H1 (cell line): ENCODE results near the gene SLC41A1. TPM values are rescaled to one million over a fixed set of nuclear protein-coding genes. Genes with fewer than 3 reads are reported as not detected.

Experiments used
- CHD7 ChIP-seq: fragments of 300-600 bp; sonication (generic); IDR thresholded peaks from 2 replicates; pipeline ENCODE4 v1.7.1; 2012; ENCODE audit warnings: low read length, moderate library complexity, mild to moderate bottlenecking, inconsistent platforms; ENCODE audit not compliant: insufficient replicate concordance
- FOSL1 ChIP-seq: IDR thresholded peaks from 2 replicates; pipeline ENCODE4 v1.6.1; 2011; ENCODE audit warnings: mild to moderate bottlenecking, low read depth, low read length, moderate library complexity; ENCODE audit not compliant: insufficient read depth
- JUN ChIP-seq: IDR thresholded peaks from 2 replicates; pipeline ENCODE4 v1.6.1; 2011; ENCODE audit warnings: low read depth, mild to moderate bottlenecking, improper control_type of control experiment, low read length
- NANOG ChIP-seq: IDR thresholded peaks from 2 replicates; pipeline ENCODE4 v1.6.1; 2011; ENCODE audit warnings: low read length, low read depth, mild to moderate bottlenecking, inconsistent platforms; ENCODE audit not compliant: insufficient read depth, poor library complexity, severe bottlenecking
- NRF1 ChIP-seq: IDR thresholded peaks from 2 replicates; pipeline ENCODE4 v1.6.1; 2011; ENCODE audit warnings: mild to moderate bottlenecking, low read depth, low read length, improper control_type of control experiment
- RNF2 ChIP-seq: fragments of 200-900, 300-1000 bp; sonication (generic); IDR thresholded peaks from 2 replicates; pipeline ENCODE4 v1.7.1; 2016; ENCODE audit warnings: borderline replicate concordance, low read depth, mild to moderate bottlenecking, antibody characterized with exemption, low read length; ENCODE audit not compliant: poor library complexity, severe bottlenecking; ENCODE audit errors: missing control alignments
- SP1 ChIP-seq: IDR thresholded peaks from 2 replicates; pipeline ENCODE4 v1.6.1; 2011; ENCODE audit warnings: low read depth, low read length
- polyA plus RNA-seq, 7 experiments: library from polyadenylated mRNA; depleted of rRNA in 3 of 7; stranded (reverse) in 5 of 7; unstranded in 2 of 7; fragments of >200 nt in 5 of 7; fragments of 200-250 nt in 2 of 7; gene quantifications; 1 replicate in 5 of 7; 2 replicates in 1 of 7; 4 replicates in 1 of 7; pipeline versions ENCODE4 v1.2.1 to v1.2.3, GENCODE V29; 2011 to 2013; ENCODE audit warnings: missing spikeins in 2 of 7, mixed read lengths in 2 of 7
- total RNA-seq: library from RNA; stranded (reverse); fragmentation: NEBNext Ultra II Directional; extraction: Animal tissue kit (Norgen Biotek cat#: 25700); gene quantifications from 2 replicates; pipeline ENCODE4 v1.2.1, GENCODE V29; 2021

SLC41A1 gene
- total and polyA plus RNA-seq, 2 of the 8 experiments (the other 6 are each of a cell fraction or from before 2014, with no cell fraction given) = 41.2 to 42.3 TPM

- no peak for TF ChIP-seq CHD7
- no peak for TF ChIP-seq FOSL1
- no peak for TF ChIP-seq NANOG
- no peak for TF ChIP-seq SP1
- no peak for TF ChIP-seq RNF2
- no peak for TF ChIP-seq JUN
- TF ChIP-seq NRF1 = no peak
- TF ChIP-seq, all 59 proteins: peak for 0
Observed at GRCh38 chr1:205851993-205852392, 39.0 kb upstream of the SLC41A1 start (continued).
